SH-SY5Y (cell line): Measurements from ENCODE around the gene MYO1B.

Experiments
- GATA2 ChIP-seq: IDR thresholded peaks from 2 replicates; pipeline ENCODE4 v1.6.1; 2011; ENCODE audit warnings: mild to moderate bottlenecking, low read depth, low read length
- GATA3 ChIP-seq: IDR thresholded peaks from 2 replicates; pipeline ENCODE4 v1.6.1; 2011; ENCODE audit warnings: low read depth, mild to moderate bottlenecking, low read length, moderate library complexity

DNA sequence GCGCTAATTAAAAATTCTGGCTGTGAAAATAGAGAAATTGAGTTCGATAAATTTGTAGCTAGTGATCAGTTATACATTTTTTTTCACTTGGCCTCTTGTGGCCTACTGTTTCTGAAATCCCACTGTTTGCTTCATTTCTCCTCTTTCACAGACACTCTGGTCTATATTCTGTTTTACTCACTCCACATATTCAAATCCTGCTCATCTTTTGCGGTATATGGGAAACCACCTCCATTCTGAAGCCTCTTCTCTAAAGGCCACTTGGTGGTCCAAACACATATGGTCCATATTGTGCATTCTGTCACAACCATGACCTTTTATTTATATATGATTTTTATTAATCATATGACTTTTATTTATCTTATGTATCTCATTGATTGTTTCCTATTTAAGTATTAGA, 67.0 kb downstream of the MYO1B start:
- TF ChIP-seq GATA3 (no peak), GATA2 (no peak)
